ENCODE measurements around the gene MGAT3. TPM values are rescaled to one million over a fixed set of nuclear protein-coding genes. Genes with fewer than 3 reads are reported as not detected.
A peak's percentile ranks its signal among the peaks of the same experiment; 100 is the strongest.

The MGAT3 gene
- total and polyA plus RNA-seq, 2 of the 13 experiments (the other 11 are each of a cell fraction or from before 2014, with no cell fraction given), result 0.11 to 0.15 TPM

DNA sequence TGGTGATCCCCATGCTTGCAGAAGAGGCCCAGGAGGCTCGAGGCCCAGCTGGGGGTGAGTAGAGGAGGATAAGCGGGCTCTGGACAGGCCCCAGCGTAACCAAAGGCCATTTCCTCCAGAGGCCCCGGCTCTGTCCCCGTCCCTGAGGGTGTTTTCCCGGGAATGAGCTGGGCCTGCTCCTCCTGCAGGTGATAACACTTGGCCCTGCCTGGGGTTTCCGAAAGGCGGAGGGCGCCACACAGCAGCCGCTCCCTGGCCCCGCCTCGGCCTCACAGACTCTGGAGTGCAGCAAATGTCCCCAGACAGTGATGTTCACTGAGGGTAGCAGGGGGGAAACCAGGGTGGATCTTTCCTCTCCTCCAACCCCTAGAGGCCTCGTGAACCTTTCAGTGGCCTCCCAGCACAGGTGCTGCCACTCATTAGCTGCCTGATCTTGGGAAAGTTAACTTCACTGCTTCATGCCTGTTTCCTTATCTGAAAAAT, 10.5 kb upstream of the MGAT3 start:
- no peak overlapping the region for H3K27ac ChIP-seq (ENCODE audit: extremely low read length, insufficient read depth, low read length)
- TF ChIP-seq, protein P1, sequence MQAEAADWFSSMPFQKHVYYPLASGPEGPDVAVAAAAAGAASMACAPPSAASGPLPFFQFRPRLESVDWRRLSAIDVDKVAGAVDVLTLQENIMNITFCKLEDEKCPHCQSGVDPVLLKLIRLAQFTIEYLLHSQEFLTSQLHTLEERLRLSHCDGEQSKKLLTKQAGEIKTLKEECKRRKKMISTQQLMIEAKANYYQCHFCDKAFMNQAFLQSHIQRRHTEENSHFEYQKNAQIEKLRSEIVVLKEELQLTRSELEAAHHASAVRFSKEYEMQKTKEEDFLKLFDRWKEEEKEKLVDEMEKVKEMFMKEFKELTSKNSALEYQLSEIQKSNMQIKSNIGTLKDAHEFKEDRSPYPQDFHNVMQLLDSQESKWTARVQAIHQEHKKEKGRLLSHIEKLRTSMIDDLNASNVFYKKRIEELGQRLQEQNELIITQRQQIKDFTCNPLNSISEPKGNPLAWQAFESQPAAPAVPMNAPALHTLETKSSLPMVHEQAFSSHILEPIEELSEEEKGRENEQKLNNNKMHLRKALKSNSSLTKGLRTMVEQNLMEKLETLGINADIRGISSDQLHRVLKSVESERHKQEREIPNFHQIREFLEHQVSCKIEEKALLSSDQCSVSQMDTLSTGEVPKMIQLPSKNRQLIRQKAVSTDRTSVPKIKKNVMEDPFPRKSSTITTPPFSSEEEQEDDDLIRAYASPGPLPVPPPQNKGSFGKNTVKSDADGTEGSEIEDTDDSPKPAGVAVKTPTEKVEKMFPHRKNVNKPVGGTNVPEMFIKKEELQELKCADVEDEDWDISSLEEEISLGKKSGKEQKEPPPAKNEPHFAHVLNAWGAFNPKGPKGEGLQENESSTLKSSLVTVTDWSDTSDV (CRISPR knock-in tag; IDR thresholded peaks at IDR 0.05), result no peak
- TF ChIP-seq ZFX (CRISPR knock-in tag; IDR thresholded peaks at IDR 0.05; ENCODE audit: low read depth), result peak; percentile 53; the same call in 1 of the 2 replicates
- TF ChIP-seq, protein P2, sequence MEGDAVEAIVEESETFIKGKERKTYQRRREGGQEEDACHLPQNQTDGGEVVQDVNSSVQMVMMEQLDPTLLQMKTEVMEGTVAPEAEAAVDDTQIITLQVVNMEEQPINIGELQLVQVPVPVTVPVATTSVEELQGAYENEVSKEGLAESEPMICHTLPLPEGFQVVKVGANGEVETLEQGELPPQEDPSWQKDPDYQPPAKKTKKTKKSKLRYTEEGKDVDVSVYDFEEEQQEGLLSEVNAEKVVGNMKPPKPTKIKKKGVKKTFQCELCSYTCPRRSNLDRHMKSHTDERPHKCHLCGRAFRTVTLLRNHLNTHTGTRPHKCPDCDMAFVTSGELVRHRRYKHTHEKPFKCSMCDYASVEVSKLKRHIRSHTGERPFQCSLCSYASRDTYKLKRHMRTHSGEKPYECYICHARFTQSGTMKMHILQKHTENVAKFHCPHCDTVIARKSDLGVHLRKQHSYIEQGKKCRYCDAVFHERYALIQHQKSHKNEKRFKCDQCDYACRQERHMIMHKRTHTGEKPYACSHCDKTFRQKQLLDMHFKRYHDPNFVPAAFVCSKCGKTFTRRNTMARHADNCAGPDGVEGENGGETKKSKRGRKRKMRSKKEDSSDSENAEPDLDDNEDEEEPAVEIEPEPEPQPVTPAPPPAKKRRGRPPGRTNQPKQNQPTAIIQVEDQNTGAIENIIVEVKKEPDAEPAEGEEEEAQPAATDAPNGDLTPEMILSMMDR (CRISPR knock-in tag; IDR thresholded peaks at IDR 0.05), result peak; percentile 46
- TF ChIP-seq, protein P3, sequence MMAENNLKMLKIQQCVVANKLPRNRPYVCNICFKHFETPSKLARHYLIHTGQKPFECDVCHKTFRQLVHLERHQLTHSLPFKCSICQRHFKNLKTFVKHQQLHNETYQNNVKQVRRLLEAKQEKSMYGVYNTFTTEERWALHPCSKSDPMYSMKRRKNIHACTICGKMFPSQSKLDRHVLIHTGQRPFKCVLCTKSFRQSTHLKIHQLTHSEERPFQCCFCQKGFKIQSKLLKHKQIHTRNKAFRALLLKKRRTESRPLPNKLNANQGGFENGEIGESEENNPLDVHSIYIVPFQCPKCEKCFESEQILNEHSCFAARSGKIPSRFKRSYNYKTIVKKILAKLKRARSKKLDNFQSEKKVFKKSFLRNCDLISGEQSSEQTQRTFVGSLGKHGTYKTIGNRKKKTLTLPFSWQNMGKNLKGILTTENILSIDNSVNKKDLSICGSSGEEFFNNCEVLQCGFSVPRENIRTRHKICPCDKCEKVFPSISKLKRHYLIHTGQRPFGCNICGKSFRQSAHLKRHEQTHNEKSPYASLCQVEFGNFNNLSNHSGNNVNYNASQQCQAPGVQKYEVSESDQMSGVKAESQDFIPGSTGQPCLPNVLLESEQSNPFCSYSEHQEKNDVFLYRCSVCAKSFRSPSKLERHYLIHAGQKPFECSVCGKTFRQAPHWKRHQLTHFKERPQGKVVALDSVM (CRISPR knock-in tag; IDR thresholded peaks at IDR 0.05), result 0 out of 2 replicates have a peak, but pooled peaks have one; percentile 32
- TF ChIP-seq, protein P4, sequence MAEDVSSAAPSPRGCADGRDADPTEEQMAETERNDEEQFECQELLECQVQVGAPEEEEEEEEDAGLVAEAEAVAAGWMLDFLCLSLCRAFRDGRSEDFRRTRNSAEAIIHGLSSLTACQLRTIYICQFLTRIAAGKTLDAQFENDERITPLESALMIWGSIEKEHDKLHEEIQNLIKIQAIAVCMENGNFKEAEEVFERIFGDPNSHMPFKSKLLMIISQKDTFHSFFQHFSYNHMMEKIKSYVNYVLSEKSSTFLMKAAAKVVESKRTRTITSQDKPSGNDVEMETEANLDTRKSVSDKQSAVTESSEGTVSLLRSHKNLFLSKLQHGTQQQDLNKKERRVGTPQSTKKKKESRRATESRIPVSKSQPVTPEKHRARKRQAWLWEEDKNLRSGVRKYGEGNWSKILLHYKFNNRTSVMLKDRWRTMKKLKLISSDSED (CRISPR knock-in tag; IDR thresholded peaks at IDR 0.05), result no peak
- ChIA-PET POLR2A (interaction anchor here (1.7 kb wide), 1 partner anchor 9 kb away, joined by 3 read pairs; no protein-coding TSS in a partner anchor), CTCF (ENCODE audit: low intra/inter-chr PET ratio, low total read pairs) (no interaction called here)
- no peak overlapping the region for H2AFZ ChIP-seq (ENCODE audit: low read length)
- no peaks in the 10 kb centered on the region for H3K79me2 ChIP-seq (ENCODE audit: insufficient read depth, low read length)
- DNase-seq (ENCODE audit: low spot score), result no peak
- in situ Hi-C loops (cut with HindIII; ENCODE audit: extremely low pct_ligation_motif_present, low pct_unique_long_range_greater_than_20kb), result no loop called here
- no peak overlapping the region for H3K9ac ChIP-seq (ENCODE audit: insufficient read depth, low read depth, low read length)
- no peaks in the 10 kb centered on the region for H4K20me1 ChIP-seq (ENCODE audit: insufficient read depth, low read length)
- H3K4me2 ChIP-seq (ENCODE audit: low read depth, low read length), result peak overlapping the region; percentile 45
- 0% methylated on average over 2 of the region's 13 CpGs for whole genome bisulfite sequencing (ENCODE audit: low lambda C conversion rate)
- peaks cover 41% of the 10 kb centered on the region for H3K4me1 ChIP-seq (ENCODE audit: insufficient read depth, low read length)
- BruUV-seq (replicated peaks), result no TSS peak
- peaks cover 5 to 46% of the 10 kb centered on the region in 2 experiments; a peak in 3 of 5 replicates for H3K27me3 ChIP-seq (ENCODE audit: control insufficient read depth in 1 of 2, insufficient read depth in 2 of 2, low read length in 2 of 2)
- intact Hi-C loops (cut with micrococcal nuclease; ENCODE audit: unreplicated experiment), result no loop called here
- no peak for FAIRE-seq
- H3K9me3 ChIP-seq (ENCODE audit: low read length), result no peaks in the 10 kb centered on the region
- ATAC-seq, result peak; percentile 78
- no peaks in the 10 kb centered on the region for H3K36me3 ChIP-seq (replicated peaks in 1 of 2; ENCODE audit: control insufficient read depth in 1 of 2, insufficient read depth in 2 of 2, low read length in 2 of 2)
- H3K4me3 ChIP-seq (replicated peaks in 1 of 3; ENCODE audit: insufficient read depth in 1 of 3, low read depth in 2 of 3, low read length in 3 of 3), result no peak overlapping the region; a peak in 1 of 6 replicates
